ENCODE measurements around the gene JMJD7.

DNA sequence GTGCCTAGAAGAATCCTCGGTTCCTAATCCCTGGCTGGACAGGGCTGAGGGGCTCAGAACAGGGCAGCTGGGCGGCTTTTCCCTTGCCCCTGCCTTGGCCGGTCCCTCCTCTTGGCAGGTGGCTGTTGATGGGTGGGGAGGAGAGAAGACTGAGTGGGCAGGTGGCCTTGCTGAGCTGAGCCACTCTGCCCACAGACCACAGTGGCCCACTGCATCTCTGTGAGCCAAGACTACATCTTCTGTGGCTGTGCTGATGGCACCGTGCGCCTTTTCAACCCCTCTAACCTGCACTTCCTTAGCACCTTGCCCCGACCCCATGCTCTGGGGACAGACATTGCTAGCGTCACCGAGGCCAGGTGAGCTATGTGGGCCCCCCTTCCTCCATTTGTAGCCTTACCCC is 14.5 kb upstream of the JMJD7 start:
- TF ChIP-seq POLR2AphosphoS5 (IDR thresholded peaks at IDR 0.05) (no peak), EP300 (IDR thresholded peaks at IDR 0.05) (no peak), POLR2A (IDR thresholded peaks at IDR 0.05) (no peak)
- TF ChIP-seq, protein P1, sequence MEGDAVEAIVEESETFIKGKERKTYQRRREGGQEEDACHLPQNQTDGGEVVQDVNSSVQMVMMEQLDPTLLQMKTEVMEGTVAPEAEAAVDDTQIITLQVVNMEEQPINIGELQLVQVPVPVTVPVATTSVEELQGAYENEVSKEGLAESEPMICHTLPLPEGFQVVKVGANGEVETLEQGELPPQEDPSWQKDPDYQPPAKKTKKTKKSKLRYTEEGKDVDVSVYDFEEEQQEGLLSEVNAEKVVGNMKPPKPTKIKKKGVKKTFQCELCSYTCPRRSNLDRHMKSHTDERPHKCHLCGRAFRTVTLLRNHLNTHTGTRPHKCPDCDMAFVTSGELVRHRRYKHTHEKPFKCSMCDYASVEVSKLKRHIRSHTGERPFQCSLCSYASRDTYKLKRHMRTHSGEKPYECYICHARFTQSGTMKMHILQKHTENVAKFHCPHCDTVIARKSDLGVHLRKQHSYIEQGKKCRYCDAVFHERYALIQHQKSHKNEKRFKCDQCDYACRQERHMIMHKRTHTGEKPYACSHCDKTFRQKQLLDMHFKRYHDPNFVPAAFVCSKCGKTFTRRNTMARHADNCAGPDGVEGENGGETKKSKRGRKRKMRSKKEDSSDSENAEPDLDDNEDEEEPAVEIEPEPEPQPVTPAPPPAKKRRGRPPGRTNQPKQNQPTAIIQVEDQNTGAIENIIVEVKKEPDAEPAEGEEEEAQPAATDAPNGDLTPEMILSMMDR (IDR thresholded peaks at IDR 0.05) = no peak
